K562 (cell line): ENCODE measurements around the gene APOL4. TPM values are rescaled to one million over a fixed set of nuclear protein-coding genes. Genes with fewer than 3 reads are reported as not detected.

Experiments
- ATAC-seq: fragments of 200-7000 bp; cut with Tn5 transposase; 3 replicates; pipeline ENCODE4 v1.9.1; 2020; ENCODE audit warnings: moderate library complexity
- BruUV-seq: library from RNA; stranded (reverse); fragments of 400-500 nt; replicated peaks from 2 replicates; lab custom pipeline; 2021; lab: Mats Ljungman, UMichigan
- CTCF ChIA-PET: fragments of 300-600 bp; formaldehyde crosslinking; extraction: SDS; loops from one replicate; lab custom pipeline; 2021; ENCODE audit warnings: low intra/inter-chr PET ratio; lab: Yijun Ruan, JAX
- POLR2A ChIA-PET: fragments of 300-600, 350-650 bp; sonication (Branson Sonifier 250); formaldehyde crosslinking; extraction: SDS; loops from one replicate; lab custom pipeline; 2021; ENCODE audit warnings: antibody characterized with exemption, inconsistent platforms; lab: Yijun Ruan, JAX
- DNase-seq, 4 experiments: peaks; one replicate each; pipeline versions ENCODE4 v3.0.0 to v3.0.0-alpha.2; 2011 to 2018; ENCODE audit warnings: low spot score in 3 of 4, mixed read lengths in 3 of 4; ENCODE audit errors: extremely low read depth in 1 of 4
- FAIRE-seq: peaks from 2 replicates; lab custom pipeline; 2011; peaks lifted over from hg19 to GRCh38; lab: Jason Lieb, UNC
- H2AFZ ChIP-seq: 2 replicates; pipeline ENCODE4 v1.6.0; 2011; ENCODE audit warnings: low read depth, low read length, control low read depth, inconsistent platforms
- H3K27ac ChIP-seq: fragments of 200-600 bp; 3 replicates; pipeline ENCODE4 v1.8.0; 2011; ENCODE audit warnings: low read depth, mild to moderate bottlenecking, control low read depth, inconsistent platforms, low read length, moderate library complexity, mixed read lengths; ENCODE audit errors: extremely low read depth
- H3K27me3 ChIP-seq, 2 experiments: fragments of 300-600 bp in 1 of 2; 2 replicates in 1 of 2; 3 replicates in 1 of 2; pipeline versions ENCODE4 v1.6.0 to v1.8.0; 2011; ENCODE audit warnings: inconsistent platforms in 2 of 2, low read length in 2 of 2, mild to moderate bottlenecking in 1 of 2, mixed read lengths in 1 of 2, moderate library complexity in 1 of 2; ENCODE audit not compliant: control insufficient read depth in 2 of 2, insufficient read depth in 2 of 2
- H3K36me3 ChIP-seq: fragments of 300-600 bp; 3 replicates; pipeline ENCODE4 v1.8.0; 2011; ENCODE audit warnings: mild to moderate bottlenecking, low read length, inconsistent platforms; ENCODE audit not compliant: control insufficient read depth, insufficient read depth
- H3K4me1 ChIP-seq, 2 experiments: fragments of 200-600 bp in 1 of 2; replicated peaks in 1 of 2; 2 replicates in 1 of 2; 3 replicates in 1 of 2; pipeline versions ENCODE4 v1.5.1 to v1.8.0; 2011; ENCODE audit warnings: inconsistent platforms in 2 of 2, low read length in 2 of 2, mild to moderate bottlenecking in 1 of 2, mixed read lengths in 1 of 2, moderate library complexity in 1 of 2; ENCODE audit not compliant: control insufficient read depth in 2 of 2, insufficient read depth in 2 of 2
- H3K4me2 ChIP-seq: 2 replicates; pipeline ENCODE4 v1.6.1; 2011; ENCODE audit warnings: low read length, control low read depth, inconsistent platforms, mixed read lengths; ENCODE audit not compliant: insufficient read depth
- H3K4me3 ChIP-seq: fragments of 200-600 bp; sonication (generic), shearing (Covaris generic); 2 replicates; pipeline ENCODE4 v1.5.1; 2016; ENCODE audit warnings: control low read depth, inconsistent platforms
- H3K79me2 ChIP-seq: fragments of 200-600 bp; 3 replicates; pipeline ENCODE4 v1.8.0; 2011; ENCODE audit warnings: low read length, inconsistent platforms; ENCODE audit not compliant: control insufficient read depth, insufficient read depth
- H3K9ac ChIP-seq, 2 experiments: 2 replicates each; pipeline versions ENCODE4 v1.6.0 to v1.6.1; 2011; ENCODE audit warnings: low read depth in 2 of 2, low read length in 2 of 2, control low read depth in 1 of 2, inconsistent platforms in 1 of 2, mild to moderate bottlenecking in 1 of 2, mixed read lengths in 1 of 2; ENCODE audit not compliant: insufficient read depth in 1 of 2
- H3K9me1 ChIP-seq: one replicate; pipeline ENCODE4 v1.6.0; 2011; ENCODE audit warnings: inconsistent platforms, mild to moderate bottlenecking, low read length, moderate library complexity; ENCODE audit not compliant: control insufficient read depth, insufficient read depth
- H3K9me3 ChIP-seq: replicated peaks from 2 replicates; pipeline ENCODE4 v1.5.1; 2011; ENCODE audit warnings: low read depth, low read length, inconsistent platforms; ENCODE audit not compliant: control insufficient read depth, insufficient read depth
- H4K20me1 ChIP-seq: replicated peaks from 2 replicates; pipeline ENCODE4 v1.6.1; 2011; ENCODE audit warnings: low read length, inconsistent platforms, mixed read lengths; ENCODE audit not compliant: control insufficient read depth, insufficient read depth
- CBX1 ChIP-seq: sonication (generic); IDR thresholded peaks from 2 replicates; pipeline ENCODE4 v1.6.1; 2016; ENCODE audit warnings: antibody characterized with exemption, low read depth, mild to moderate bottlenecking
- CC2D1A ChIP-seq: fragments of 450-650 bp; IDR thresholded peaks from 2 replicates; pipeline ENCODE4 v1.6.1; 2017; ENCODE audit warnings: mild to moderate bottlenecking
- DACH1 ChIP-seq: fragments of 450-650 bp; IDR thresholded peaks from 2 replicates; pipeline ENCODE4 v1.6.1; 2018; ENCODE audit not compliant: partially characterized antibody
- FOXP1 ChIP-seq: sonication (generic); formaldehyde crosslinking; IDR thresholded peaks from 2 replicates; pipeline ENCODE4 v1.8.0; 2022; ENCODE audit warnings: mild to moderate bottlenecking, missing genetic modification reagents
- HEY1 ChIP-seq: fragments of 250-450 bp; sonication (Bioruptor Pico); IDR thresholded peaks from 2 replicates; pipeline ENCODE4 v1.5.0; 2020; ENCODE audit warnings: mild to moderate bottlenecking, moderate library complexity, borderline replicate concordance
- HSF4 ChIP-seq: fragments of 250-450 bp; sonication (Bioruptor Pico); IDR thresholded peaks from 2 replicates; pipeline ENCODE4 v2.1.2; 2022; ENCODE audit warnings: mild to moderate bottlenecking, moderate library complexity, borderline replicate concordance
- NFYB ChIP-seq: IDR thresholded peaks from 2 replicates; pipeline ENCODE4 v1.6.1; 2011; ENCODE audit warnings: mild to moderate bottlenecking, moderate library complexity; ENCODE audit not compliant: insufficient read length; ENCODE audit errors: extremely low read depth
- POU5F1 ChIP-seq: fragments of 150-350 bp; IDR thresholded peaks from 2 replicates; pipeline ENCODE4 v1.6.1; 2014; ENCODE audit warnings: borderline replicate concordance, low read length, low read depth, mild to moderate bottlenecking; ENCODE audit not compliant: partially characterized antibody
- SIX5 ChIP-seq, 2 experiments: IDR thresholded peaks; 2 replicates each; pipeline ENCODE4 v1.6.1; 2011; ENCODE audit warnings: low read length in 2 of 2, borderline replicate concordance in 1 of 2, low read depth in 1 of 2, mild to moderate bottlenecking in 1 of 2, moderate library complexity in 1 of 2; ENCODE audit not compliant: insufficient read depth in 1 of 2
- SNRNP70 ChIP-seq: fragments of 200-400 bp; formaldehyde crosslinking; optimal IDR thresholded peaks from 2 replicates; pipeline ENCODE3; 2017; ENCODE audit warnings: low read depth, low read length
- TAL1 ChIP-seq: fragments of 450-650 bp; IDR thresholded peaks from 2 replicates; pipeline ENCODE4 v1.6.1; 2016; ENCODE audit warnings: mild to moderate bottlenecking
- WGBS: fragments of 100-300 bp; shearing (Covaris generic); methylation state at CpG from one replicate; pipeline ENCODE4 v1.1.6; 2016; ENCODE audit warnings: low coverage, mixed read lengths; ENCODE audit not compliant: insufficient coverage; ENCODE audit errors: missing lambda C conversion rate; 5-methylcytosine and 5-hydroxymethylcytosine counted together
- in situ Hi-C: fragments of 300-500 bp; cut with MboI; formaldehyde crosslinking; loops from 4 replicates; pipeline ENCODE4 v1.15.0; 2018; ENCODE audit warnings: inconsistent platforms, mixed read lengths
- intact Hi-C: fragments of 100-400 bp; cut with micrococcal nuclease; formaldehyde crosslinking; loops from 2 replicates; pipeline ENCODE4 v1.14.2; 2022
- polyA plus RNA-seq, 8 experiments: library from polyadenylated mRNA; depleted of rRNA in 4 of 8; stranded (reverse) in 5 of 8; unstranded in 3 of 8; fragments of >200 nt; fragmentation: Nextera tagmentation in 2 of 8; fragmentation: Illumina TruSeq in 1 of 8; extraction: Ambion mirVana in 2 of 8; extraction: Trizol in 1 of 8; gene quantifications; 2 replicates each; pipeline versions ENCODE4 v1.2.1 to v1.2.3, GENCODE V29; 2011 to 2014; ENCODE audit warnings: inconsistent platforms in 1 of 8, missing spikeins in 1 of 8
- total RNA-seq, 7 experiments: library from RNA; depleted of rRNA in 6 of 7; stranded (reverse); fragments of >200 nt in 6 of 7; fragmentation: Illumina TruSeq in 2 of 7; extraction: Trizol in 2 of 7; gene quantifications; 2 replicates each; pipeline versions ENCODE4 v1.2.1 to v1.2.3, GENCODE V29; 2011 to 2021; ENCODE audit warnings: low replicate concordance in 1 of 7
- TF ChIP-seq, protein P1 (sequence below): fragments of 450-650 bp; formaldehyde crosslinking; IDR thresholded peaks from 2 replicates; pipeline ENCODE4 v1.4.0; 2020; ENCODE audit warnings: mild to moderate bottlenecking, moderate library complexity
- TF ChIP-seq, protein P2 (sequence below): fragments of 450-650 bp; formaldehyde crosslinking; IDR thresholded peaks from 2 replicates; pipeline ENCODE4 v1.4.0; 2020; ENCODE audit warnings: mild to moderate bottlenecking, moderate library complexity
- TF ChIP-seq, protein P3 (sequence below): fragments of 450-650 bp; IDR thresholded peaks from one replicate; pipeline ENCODE4 v1.6.1; 2018; ENCODE audit warnings: mild to moderate bottlenecking, moderate library complexity; ENCODE audit not compliant: partially characterized antibody

The APOL4 gene
- total and polyA plus RNA-seq, 9 of the 15 experiments (the other 6 are each of a cell fraction or from before 2014, with no cell fraction given), result 6.5 to 15.0 (median 9.8) TPM

DNA sequence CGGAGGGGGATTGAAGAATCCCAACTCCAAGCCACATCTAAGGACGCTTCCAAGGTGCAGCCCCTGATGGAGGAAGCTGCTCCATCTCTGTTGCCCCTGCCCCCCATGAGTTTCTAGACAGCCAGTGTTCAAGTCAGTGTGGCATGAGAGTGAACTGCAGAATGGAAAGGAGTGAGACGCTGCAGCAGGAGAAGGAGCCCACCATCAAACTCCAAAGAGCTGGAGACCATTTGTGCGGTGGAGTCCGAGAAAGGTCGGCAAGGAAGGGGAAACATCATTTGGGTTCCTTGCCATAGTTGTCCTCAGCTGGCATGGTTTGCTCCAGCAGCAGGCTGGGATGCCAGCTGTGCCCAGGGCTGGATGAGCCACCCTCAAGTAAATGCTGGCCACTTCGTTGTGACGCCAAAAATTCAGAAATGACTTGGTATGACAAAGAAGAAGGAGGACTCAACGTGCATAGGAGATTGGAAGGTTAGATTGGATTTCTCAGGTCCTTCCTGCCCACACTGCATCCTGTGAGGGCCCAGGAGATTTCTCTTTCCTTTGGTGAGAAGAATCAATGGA is 21.4 kb upstream of the APOL4 start (continued):
- TF ChIP-seq SIX5 (IDR thresholded peaks at IDR 0.05; ENCODE audit: borderline replicate concordance in 1 of 2, insufficient read depth in 1 of 2, low read depth in 1 of 2, low read length in 2 of 2) (no peak), SNRNP70 (no peak)
- TF ChIP-seq, all 486 proteins: peak for 0

DNA sequence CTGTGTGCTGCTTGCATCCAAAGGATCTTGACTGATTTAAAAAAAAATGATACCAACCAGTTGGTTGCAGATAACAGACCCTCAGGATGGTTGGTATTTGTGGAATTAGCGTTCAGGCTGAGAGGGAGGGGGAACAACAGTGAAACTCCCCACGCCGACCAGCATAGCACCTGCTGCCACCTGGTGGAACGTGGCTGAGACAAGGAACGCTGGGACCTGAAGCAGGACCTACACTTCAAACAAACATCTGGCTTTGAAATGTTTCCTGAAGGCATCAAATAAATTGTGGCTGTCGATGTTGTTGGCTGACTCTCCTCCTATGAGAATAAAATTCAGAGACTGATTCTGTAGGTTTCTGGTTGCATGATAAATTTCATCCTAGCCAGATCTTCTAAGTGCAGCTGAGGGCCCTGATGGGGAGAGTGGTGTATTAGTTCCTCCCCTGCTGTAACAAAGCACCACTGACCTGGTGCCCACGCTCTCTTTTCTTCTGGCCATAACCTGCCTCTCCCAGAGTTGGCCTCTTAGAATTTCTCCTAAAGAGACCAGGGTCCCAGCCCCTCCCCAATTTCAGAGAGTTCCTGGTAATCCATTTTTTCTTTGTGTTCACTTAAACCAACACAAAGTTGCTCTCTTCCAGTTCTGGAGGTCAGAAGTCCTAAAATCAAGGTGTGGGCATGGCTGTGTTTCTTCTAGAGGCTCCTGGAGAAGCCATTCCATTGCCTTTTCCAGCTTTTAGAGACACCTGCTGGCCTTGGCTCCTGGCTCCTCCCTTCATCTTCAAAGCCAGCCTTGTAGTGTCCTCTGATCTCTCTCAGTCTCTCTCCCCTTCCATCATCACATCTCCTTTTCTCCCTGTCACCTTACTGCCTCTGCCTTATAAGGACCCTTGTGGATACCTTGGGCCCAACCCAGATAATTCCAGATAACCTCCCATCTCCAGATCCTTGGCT is 20.5 kb upstream of the APOL4 start:
- 0% methylated on average over 5 of the region's 7 CpGs for WGBS
- in situ Hi-C loops, result no loop called here
- TF ChIP-seq HEY1 (CRISPR knock-in tag) (no peak), DACH1 (no peak), FOXP1 (no peak), POU5F1 (no peak), HSF4 (CRISPR knock-in tag) (no peak), TAL1 (no peak), CBX1 (no peak), NFYB (no peak), CC2D1A (0 out of 2 replicates have a peak, but pooled peaks have one; percentile 27)
- TF ChIP-seq, protein P1, sequence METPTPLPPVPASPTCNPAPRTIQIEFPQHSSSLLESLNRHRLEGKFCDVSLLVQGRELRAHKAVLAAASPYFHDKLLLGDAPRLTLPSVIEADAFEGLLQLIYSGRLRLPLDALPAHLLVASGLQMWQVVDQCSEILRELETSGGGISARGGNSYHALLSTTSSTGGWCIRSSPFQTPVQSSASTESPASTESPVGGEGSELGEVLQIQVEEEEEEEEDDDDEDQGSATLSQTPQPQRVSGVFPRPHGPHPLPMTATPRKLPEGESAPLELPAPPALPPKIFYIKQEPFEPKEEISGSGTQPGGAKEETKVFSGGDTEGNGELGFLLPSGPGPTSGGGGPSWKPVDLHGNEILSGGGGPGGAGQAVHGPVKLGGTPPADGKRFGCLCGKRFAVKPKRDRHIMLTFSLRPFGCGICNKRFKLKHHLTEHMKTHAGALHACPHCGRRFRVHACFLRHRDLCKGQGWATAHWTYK (CRISPR knock-in tag), result no peak
- TF ChIP-seq, protein P2, sequence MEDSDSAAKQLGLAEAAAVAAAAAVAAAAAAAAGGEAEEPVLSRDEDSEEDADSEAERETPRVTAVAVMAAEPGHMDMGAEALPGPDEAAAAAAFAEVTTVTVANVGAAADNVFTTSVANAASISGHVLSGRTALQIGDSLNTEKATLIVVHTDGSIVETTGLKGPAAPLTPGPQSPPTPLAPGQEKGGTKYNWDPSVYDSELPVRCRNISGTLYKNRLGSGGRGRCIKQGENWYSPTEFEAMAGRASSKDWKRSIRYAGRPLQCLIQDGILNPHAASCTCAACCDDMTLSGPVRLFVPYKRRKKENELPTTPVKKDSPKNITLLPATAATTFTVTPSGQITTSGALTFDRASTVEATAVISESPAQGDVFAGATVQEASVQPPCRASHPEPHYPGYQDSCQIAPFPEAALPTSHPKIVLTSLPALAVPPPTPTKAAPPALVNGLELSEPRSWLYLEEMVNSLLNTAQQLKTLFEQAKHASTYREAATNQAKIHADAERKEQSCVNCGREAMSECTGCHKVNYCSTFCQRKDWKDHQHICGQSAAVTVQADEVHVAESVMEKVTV (CRISPR knock-in tag), result no peak; the same call in 1 of the 2 replicates
- TF ChIP-seq, protein P3, sequence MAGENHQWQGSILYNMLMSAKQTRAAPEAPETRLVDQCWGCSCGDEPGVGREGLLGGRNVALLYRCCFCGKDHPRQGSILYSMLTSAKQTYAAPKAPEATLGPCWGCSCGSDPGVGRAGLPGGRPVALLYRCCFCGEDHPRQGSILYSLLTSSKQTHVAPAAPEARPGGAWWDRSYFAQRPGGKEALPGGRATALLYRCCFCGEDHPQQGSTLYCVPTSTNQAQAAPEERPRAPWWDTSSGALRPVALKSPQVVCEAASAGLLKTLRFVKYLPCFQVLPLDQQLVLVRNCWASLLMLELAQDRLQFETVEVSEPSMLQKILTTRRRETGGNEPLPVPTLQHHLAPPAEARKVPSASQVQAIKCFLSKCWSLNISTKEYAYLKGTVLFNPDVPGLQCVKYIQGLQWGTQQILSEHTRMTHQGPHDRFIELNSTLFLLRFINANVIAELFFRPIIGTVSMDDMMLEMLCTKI, result no peak

More for the DNA sequence above, 20.5 kb upstream of the APOL4 start:
- H3K4me1 ChIP-seq, result peaks cover 0 to 8% of the 10 kb centered on the region in 2 experiments; a peak in 2 of 5 replicates
- no peak overlapping the region for H3K4me3 ChIP-seq
- ChIA-PET POLR2A (no interaction called here), CTCF (interaction anchor here (0.7 to 1.8 kb wide), 5 partner anchors 27 to 76 kb away, joined by 3 to 6 read pairs (median 4); no protein-coding TSS in a partner anchor)
- H3K36me3 ChIP-seq, result no peaks in the 10 kb centered on the region
- DNase-seq, result peak; percentile 29 to 67 (median 40)
- no peak overlapping the region for H3K9ac ChIP-seq
- intact Hi-C loops, result loop anchor here (1.0 to 5.0 kb wide), 3 partner anchors 25 to 75 kb away; no protein-coding TSS in a partner anchor
- no peaks in the 10 kb centered on the region for H3K9me1 ChIP-seq
- no peaks in the 10 kb centered on the region for H3K79me2 ChIP-seq
- no peak overlapping the region for H2AFZ ChIP-seq
- no peaks in the 10 kb centered on the region for H4K20me1 ChIP-seq
- no peaks in the 10 kb centered on the region for H3K27me3 ChIP-seq
- peak; percentile 90 for FAIRE-seq
- no peak overlapping the region for H3K27ac ChIP-seq
- BruUV-seq, result no TSS peak
- ATAC-seq, result peak; percentile 96
- H3K9me3 ChIP-seq, result no peaks in the 10 kb centered on the region
- H3K4me2 ChIP-seq, result no peak overlapping the region
